GM19043 (cell line): ENCODE data around the gene TRABD2B.

Experiments used
- ATAC-seq: cut with Tn5 transposase; IDR thresholded peaks from one replicate; pipeline ENCODE4 v1.9.1; 2021; ENCODE audit warnings: low read depth; ENCODE audit not compliant: unreplicated experiment

TRABD2B gene

DNA sequence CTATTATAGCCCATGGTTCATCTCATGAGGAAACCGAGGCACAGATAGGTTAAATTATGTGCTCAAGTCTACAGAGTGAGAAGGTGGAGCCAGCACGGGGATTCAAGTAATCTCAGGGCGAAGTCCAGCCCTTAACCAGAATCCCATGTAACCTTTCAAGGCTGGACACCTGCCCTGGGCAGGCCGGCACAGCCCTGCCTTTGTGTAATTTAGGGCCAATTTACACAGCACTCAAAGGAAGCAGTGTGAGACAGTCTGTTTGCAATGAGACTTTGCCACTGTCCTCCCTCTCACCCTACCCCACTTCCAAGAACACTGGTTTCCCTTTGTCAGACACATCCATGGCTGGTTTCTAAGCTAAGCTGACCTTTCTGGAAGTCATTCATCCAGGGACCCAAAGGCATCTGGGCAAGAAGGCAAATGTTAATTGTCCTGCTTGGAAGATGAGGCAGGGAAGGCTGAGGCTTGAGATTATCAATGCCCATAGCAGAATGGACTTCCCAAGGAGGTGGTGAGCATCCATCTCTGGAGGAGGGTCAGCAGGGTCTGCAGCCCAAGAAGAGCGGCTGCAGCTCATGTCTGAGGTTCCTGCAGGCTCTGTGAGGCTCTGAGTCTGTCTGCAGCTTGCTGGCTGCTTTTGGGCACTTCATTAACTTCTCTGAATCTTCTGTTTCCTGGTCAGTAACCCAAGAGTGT lies 159.2 kb downstream of the TRABD2B start:
- ATAC-seq: no peak

- no peak for ATAC-seq
Measured at GRCh38 chr1:47837056-47837830, 159.9 kb downstream of the TRABD2B start.

DNA sequence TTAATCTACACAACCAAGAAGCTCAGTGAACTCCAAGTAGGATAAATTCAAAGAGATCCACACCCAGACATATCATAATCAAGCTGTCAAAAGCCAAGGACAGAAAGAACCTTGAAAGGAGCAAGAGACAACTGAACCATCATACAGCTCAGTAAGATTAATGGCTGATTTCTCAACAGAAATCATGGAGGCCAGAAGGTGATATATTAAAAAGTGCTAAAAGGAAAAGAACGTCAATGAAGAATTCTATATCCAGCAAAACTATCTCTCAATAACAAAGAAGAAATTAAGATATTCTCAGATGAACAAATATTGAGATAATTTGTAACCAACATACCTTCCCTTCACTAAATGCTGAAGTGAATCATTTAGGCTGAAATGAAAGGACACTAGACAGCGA lies 161.8 kb downstream of the TRABD2B start:
- no peak for ATAC-seq

DNA sequence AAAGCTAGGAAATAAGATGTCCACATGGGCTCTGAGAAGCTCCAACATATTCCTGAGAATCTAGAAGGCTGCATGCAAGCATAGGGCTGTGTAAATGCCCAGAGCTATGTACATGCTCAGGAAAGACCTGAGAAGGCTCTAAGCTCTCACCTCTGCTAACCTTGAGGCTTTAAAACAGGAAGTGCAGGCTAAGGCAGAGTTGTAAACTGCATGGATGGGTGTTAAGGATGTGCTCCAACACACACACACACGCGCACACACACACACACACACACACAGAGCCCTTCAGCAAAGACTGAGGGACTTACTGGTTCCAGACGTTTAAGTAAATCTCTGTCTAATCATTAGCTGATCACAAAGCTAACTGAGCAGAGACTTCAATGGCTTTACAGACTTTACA lies 162.9 kb downstream of the TRABD2B start:
- no peak for ATAC-seq

DNA sequence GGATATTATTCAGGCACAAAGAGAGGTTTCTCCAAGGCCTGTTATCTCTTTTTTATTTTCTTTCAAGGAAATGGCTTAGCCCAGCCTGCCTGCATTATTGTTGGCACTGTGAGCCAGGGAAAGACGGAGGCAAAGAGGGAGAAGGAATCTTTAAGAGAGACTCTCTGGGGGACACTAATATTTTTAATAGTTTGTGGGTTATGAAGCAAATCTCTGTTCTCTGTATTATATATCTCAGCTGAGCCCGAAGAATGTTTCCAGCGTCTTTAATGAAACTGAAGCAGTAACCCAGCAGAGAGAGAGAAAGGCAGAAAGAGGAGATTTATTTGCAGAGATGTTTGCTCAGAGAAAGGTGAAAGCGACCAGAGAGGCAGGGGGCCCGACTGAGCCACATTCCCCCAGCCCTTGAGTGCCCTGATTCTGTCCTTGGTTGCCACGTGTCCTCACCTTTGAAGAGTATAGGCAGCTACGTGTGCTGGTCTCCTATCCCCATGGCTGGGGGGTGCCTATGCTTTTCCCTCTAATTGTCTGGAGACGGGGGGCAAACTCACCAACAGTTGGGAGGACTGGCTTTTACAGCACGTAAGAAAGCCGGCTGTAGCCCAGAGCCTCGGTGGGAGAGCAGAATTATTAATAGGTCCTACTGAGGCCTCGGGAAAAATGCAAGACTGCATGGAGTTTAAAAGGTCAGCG lies 166.4 kb downstream of the TRABD2B start:
- no peak for ATAC-seq

GRCh38 chr1:47830021-47830420 lies 167.2 kb downstream of the TRABD2B start:
- no peak for ATAC-seq

- ATAC-seq: no peak
Measured at GRCh38 chr1:47828978-47829377, 168.2 kb downstream of the TRABD2B start.

DNA sequence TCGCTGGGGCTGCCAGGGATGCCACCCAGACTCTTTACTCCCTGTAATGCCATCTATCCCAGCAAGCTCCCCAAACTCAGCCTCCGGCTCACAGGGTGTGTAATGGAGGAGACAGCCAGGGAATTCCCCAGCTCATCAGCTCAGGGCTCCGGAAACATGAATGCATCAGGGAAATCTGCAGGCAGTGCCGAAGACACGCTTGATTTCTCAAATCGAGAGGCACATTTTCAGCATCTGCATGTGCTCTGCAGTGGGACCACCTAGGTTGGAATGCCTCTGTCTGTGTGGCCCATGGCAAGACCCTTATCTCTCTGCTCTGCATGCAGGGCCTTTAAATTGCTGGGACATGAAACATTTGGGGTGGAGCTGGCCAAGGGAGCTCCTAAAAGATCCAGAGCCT lies 170.1 kb downstream of the TRABD2B start:
- ATAC-seq: no peak

GRCh38 chr1:47824716-47825115 lies 172.5 kb downstream of the TRABD2B start:
- no peak for ATAC-seq

GRCh38 chr1:47824297-47824696 lies 172.9 kb downstream of the TRABD2B start:
- no peak for ATAC-seq

DNA sequence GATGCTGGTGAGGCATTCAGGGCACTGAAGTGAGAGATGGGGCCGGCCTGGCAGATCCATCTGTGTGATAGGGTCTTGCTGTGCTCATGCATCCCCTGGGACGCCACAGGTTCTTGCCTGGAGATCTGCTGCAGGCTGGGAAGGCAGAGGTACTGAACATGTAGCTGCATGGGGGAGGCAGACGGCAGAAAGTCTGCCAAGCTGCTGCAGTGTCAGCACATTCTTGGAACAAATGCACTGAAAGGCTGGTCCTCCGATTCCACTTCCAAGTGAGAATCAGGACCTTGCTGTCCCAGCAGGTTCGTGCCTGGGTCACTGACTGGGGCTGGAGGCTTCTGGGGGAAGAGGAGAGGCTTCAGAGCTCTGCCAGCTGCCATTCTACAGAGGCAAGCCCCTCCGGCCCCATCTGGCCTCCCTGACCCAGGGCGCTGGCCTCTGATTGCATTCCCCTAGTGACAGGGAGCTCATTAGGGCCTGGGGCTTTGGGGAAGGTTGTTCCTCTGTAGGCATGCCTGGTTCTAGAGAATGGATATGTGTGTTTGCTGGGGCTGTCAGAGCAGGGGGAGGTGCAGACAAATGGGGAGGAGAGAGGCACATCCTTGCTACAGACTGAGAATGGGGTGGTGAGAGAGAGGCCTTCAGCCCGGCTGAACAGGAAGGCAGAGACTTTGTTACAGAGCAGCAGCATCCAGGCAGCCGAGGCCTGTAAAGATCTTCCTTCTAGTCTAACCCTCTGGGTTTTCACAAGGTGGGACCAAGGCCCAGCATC lies 174.0 kb downstream of the TRABD2B start:
- ATAC-seq: no peak

DNA sequence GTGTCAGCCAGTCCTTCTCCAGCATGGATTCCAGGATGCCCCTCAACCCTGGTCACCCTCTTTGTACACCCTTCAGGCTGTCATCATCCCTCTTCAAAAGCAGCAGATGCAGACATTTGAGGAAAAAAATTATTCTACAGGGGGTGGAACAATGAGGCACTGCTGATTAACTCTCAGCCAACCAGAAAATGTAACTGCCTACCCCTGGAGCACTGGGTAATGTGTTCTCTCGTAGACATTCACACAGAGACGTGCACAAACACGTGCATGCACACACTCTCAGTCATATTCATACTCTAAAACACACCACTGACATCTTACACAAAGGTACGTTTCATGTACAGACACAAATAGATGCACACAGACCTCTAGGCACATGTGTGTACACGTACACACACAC lies 175.4 kb downstream of the TRABD2B start:
- ATAC-seq: no peak

DNA sequence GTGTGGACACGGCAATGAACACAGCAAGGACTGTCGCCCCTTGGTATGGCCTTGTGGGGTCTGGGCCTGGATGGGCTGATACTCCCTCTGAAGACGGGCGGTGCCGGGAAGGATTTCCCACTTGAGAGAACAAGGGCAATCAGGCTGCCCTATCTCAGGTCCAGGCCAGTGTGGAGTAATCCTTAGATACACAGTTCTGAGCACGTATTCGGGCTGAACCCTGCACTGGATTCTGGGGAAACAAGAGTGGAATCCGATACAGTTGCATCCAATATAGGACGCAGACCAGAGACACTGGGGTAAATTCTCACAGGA lies 177.7 kb downstream of the TRABD2B start:
- ATAC-seq: no peak

DNA sequence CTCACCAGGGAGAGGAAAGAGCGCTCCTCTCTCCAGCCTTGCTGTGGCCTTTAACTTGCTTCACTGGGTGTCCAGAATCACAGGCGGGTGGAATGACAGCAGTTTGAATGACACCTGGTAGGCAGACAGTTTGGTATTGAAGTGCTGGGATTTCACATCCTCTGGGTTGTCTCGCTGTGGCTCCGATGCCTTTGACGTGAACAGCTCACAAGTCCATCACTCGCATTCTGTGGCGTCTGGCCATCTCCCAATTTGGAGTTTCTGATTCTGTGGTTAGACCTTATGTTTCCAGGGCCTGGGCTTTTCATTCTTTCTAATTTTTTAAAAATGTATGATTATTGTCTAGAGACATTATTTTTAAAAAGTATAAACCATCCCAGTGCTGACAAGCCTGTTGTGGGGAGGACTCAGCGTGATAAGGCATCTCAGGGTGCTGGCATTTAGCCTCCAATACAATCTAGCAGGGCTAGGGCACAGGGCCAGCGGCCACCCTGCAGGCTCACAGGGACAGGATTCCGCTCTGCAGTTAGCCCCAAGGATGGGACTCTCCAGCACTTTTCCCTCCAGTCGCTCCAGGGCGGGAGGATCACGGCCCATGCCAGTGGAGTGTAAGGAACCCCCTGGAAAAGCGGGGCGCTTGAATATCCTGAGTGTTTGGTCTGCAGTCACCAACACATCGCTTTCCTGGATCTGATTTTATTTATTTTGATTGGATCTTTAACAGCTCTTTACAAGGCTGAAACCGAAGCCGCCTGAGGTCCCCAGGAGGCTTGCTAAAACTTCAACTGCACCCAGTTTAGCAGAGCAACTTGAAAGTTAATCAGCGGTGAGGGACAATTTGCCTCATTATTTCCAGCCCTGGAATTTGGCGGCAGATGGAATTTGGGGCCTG lies 178.3 kb downstream of the TRABD2B start:
- no peak for ATAC-seq

GRCh38 chr1:47817861-47818260 lies 179.3 kb downstream of the TRABD2B start:
- no peak for ATAC-seq

DNA sequence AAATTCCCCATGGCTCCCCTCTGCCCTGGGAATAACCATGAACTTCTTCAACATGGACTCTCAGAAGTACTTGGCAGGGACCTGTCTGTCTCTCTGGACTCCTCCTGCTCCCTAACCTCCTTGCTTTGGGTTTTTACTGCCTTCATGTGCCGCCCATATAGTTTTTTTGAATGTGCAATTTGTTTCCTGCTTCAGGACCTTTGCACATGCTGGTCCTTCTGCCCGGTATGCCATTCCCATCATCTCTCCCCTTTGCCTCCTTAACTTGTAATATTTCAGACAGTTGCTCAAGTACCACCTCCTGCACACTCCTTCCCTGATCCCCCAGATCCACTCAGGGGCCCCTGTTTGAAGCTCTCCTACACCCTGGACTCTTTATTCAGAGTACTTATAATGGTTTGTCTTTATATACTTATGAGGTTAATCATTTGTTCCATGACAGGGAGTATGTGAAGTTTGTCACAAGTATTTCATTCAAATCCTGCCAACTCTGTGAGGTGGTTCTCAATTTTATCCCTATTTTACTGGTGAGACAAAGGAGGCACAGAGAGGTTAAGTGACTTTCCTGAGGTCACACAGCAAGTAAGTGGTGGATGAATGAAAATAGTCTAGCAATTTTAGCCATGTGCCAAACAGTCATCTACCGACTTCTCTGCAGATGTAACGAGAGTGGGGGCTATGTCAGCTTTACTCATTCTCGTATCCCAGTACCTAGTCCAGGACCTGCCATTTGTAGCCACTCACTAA lies 180.7 kb downstream of the TRABD2B start:
- ATAC-seq: no peak

GRCh38 chr1:47814612-47815395 lies 182.4 kb downstream of the TRABD2B start:
- no peak for ATAC-seq

DNA sequence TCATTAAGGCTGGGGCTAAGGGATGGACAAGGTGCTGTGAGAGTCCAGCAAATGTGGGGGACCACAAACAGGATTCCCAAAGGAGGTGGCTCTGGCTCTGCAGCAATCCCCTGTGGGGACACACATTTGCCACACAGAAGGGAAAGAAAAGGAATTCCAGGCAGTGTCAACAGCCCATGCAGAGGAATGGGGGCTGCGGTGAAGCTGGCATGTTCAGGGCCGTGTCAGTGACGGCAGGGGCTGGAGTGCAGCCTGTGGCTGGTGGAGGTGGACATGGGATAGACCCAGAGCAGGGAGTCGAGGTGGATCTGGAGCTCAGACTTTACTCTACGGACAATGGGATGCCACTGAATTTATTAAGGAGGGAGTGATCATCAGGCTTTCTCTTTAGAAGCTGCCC lies 183.2 kb downstream of the TRABD2B start:
- ATAC-seq: no peak
